HG03108 (cell line): ENCODE measurements around the gene KLRB1.
"Not testable (repeated sequence)": the region's sequence is repeated elsewhere in the genome, so short reads cannot be mapped to it uniquely, and the experiment has no call there.

Experiments
- ATAC-seq: cut with Tn5 transposase; IDR thresholded peaks from one replicate; pipeline ENCODE4 v1.9.1; 2021; ENCODE audit warnings: moderate library complexity; ENCODE audit not compliant: unreplicated experiment

Gene KLRB1

DNA sequence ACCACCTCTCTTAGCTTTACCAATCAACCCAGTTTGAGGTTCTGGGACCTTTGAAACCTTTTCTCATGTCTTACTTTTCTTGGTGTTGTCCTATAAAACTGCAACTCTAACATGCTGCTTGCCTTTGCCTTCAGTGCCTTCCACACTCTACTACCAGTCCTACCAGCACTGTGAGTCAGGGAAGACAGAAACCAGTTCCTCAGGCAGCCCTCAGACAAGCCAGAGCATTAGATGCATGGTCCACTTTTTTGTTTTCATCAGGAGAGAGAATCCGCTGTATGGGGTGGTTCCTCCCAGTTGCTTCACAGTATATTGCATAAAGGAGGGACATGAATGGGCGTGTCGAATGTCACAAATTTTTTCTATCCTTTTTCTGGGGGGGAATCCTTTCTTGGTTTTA, 17.3 kb upstream of the KLRB1 start:
- ATAC-seq, result no peak

- no peak for ATAC-seq
Measured at GRCh38 chr12:9619411-9620179, 11.9 kb upstream of the KLRB1 start.

- not testable (repeated sequence) for ATAC-seq
Measured at GRCh38 chr12:9618906-9619305, 11.2 kb upstream of the KLRB1 start.

DNA sequence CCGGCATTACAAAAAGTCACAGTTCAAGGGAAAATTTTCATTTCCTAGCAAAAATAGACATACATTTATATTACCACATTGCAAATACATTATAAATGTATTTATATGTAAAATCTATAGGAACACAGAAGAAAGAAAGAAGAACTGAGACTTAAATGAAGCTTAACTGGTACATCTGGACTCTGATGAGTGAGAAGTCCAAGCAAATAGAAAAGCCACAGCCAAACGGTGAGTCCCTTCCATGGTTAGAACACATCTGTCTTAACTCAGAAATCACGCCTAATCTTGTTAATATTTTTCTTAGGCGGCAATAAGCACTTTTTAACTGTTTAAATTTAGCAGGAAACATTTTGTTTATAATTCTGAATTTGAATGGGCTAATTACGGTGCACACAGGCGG, 9.4 kb upstream of the KLRB1 start:
- ATAC-seq, result no peak

GRCh38 chr12:9615420-9616136, 7.9 kb upstream of the KLRB1 start:
- ATAC-seq, result no peak

- not testable (repeated sequence) for ATAC-seq
Measured at GRCh38 chr12:9610606-9611005, 2.9 kb upstream of the KLRB1 start.

DNA sequence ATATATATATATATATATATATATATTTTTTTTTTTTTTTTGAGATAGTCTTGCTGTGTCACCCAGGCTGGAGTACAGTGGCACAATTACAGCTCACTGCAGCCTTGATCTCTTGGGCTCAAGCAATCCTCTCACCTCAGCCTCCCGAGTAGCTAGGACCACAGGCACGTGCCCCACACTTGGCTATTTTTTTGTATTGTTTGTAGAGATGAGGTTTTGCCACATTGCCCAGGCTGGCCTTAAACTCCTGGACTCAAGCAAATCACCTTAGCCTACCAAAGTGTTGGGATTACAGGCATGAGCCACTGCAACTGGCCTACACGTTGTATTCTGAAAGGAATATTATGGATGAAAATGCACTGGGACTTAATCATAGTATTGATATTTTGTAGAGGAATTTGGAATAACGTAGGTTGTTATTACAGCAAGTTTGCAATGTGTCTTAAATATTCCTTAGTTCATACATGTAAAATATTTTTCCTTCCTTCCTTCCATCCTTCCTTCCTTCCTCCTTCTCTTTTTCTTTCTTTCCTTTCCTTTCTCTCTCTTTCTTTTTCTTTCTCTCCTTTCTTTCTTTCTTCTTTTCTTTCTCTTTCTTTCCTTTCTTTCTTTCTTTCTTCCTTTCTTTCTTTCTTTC, 862 bp downstream of the KLRB1 start:
- no peak for ATAC-seq

DNA sequence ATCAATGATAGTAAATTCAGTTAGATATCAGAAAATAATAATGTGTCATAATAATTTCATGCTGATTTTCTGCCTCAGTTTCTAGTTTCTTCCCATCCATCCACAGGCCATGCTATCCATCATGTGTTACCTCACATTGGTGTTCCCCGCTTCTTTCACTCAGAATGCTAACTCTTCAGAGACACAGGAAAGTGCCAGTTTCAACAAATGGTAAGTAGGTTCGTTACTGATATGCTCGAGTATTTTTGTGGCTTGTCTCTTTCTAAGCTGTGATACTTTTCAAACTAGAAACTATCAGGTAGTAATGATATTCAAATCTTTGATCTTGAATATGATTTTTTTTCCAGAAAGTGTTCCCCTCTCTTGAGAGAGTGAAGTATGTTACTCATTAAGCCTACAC, 1.5 kb downstream of the KLRB1 start:
- ATAC-seq, result no peak

GRCh38 chr12:9605483-9605882, 2.2 kb downstream of the KLRB1 start:
- ATAC-seq, result no peak

GRCh38 chr12:9604287-9604686, 3.4 kb downstream of the KLRB1 start:
- no peak for ATAC-seq

DNA sequence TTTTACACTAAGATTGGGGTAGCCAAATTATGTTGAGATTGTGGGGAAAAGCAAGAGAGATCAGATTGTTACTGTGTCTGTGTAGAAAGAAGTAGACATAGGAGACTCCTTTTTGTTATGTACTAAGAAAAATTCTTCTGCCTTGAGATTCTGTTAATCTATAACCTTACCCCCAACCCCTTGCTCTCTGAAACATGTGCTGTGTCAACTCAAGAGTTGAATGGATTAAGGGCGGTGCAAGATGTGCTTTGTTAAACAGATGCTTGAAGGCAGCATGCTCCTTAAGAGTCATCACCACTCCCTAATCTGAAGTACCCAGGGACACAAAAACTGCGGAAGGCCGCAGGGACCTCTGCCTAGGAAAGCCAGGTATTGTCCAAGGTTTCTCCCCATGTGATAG, 7.3 kb downstream of the KLRB1 start:
- ATAC-seq, result not testable (repeated sequence)

- ATAC-seq, result no peak
Measured at GRCh38 chr12:9598363-9598762, 9.4 kb downstream of the KLRB1 start.

GRCh38 chr12:9597365-9597764, 10.4 kb downstream of the KLRB1 start:
- no peak for ATAC-seq

- no peak for ATAC-seq
Measured at GRCh38 chr12:9590441-9590840, 17.3 kb downstream of the KLRB1 start.

GRCh38 chr12:9588749-9589148, 19.0 kb downstream of the KLRB1 start:
- ATAC-seq, result no peak

- no peak for ATAC-seq
Measured at GRCh38 chr12:9587987-9588600, 19.6 kb downstream of the KLRB1 start.

DNA sequence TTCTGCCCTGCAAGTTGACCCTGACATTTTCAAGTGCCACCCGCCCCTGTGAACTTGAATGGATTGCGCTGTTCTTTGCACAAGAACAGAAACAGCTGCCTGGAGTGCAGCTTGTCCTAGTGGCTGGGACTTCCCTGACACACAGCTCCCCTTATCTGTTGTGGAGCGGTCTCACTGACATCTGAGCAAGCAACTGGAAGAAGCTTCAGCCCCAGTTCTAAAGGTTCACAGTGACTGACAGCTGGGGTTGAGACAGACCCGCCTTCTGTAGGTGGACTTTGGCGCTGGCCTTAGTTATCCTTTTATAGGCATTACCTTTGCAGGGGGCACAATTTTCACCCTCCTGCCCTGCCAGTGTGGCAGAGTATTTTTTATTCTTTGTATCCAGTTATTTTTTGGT, 30.0 kb downstream of the KLRB1 start:
- ATAC-seq, result not testable (repeated sequence)

GRCh38 chr12:9567151-9567550, 40.6 kb downstream of the KLRB1 start:
- ATAC-seq, result not testable (repeated sequence)

GRCh38 chr12:9566113-9566512, 41.6 kb downstream of the KLRB1 start:
- not testable (repeated sequence) for ATAC-seq

DNA sequence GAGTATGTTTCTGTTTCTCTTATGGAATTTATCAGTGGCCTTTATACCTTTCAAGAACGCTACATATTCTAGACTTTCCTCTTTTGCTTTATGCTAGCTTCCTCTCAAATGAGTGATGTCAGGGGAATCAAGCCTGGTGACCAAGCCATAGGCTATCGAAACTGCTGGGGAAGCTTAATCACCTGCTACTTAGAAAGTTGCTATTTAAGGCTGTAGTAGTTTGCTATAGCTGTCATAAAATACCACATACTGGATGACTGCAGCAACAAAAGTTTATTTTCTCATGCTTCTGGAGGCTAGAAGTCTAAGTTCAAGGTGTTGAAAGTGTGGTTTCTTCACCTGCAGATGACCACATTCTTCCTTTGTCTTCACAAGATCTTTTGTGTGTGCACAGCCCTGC, 43.3 kb downstream of the KLRB1 start:
- ATAC-seq, result not testable (repeated sequence)

- not testable (repeated sequence) for ATAC-seq
Measured at GRCh38 chr12:9562841-9563453, 44.8 kb downstream of the KLRB1 start.
